SU-DHL-6 (cell line): ENCODE measurements around the gene SLC25A39.

Source experiments
- H2AFZ ChIP-seq: fragments of 200-600 bp; sonication (generic); 2 replicates; pipeline ENCODE4 v1.6.1; 2014; ENCODE audit warnings: low read depth, mild to moderate bottlenecking, moderate library complexity, mixed read lengths, antibody characterized with exemption, low read length; ENCODE audit not compliant: severe bottlenecking
- H3F3A ChIP-seq: fragments of 200-600 bp; shearing (Covaris generic); 2 replicates; pipeline ENCODE4 v1.6.0; 2016; ENCODE audit warnings: antibody characterized with exemption, mild to moderate bottlenecking; ENCODE audit not compliant: insufficient read depth
- H3K27ac ChIP-seq: fragments of 200-600 bp; sonication (generic); 2 replicates; pipeline ENCODE4 v1.5.1; 2016; ENCODE audit warnings: low read depth, mild to moderate bottlenecking, low read length, moderate library complexity, mixed read lengths
- H3K27me3 ChIP-seq: fragments of 200-600 bp; sonication (generic), shearing (Covaris generic); 2 replicates; pipeline ENCODE4 v1.6.0; 2014; ENCODE audit warnings: mild to moderate bottlenecking, low read length
- H3K36me3 ChIP-seq: fragments of 200-600 bp; sonication (generic); 2 replicates; pipeline ENCODE4 v1.6.1; 2014; ENCODE audit warnings: mild to moderate bottlenecking, low read length, mixed read lengths
- H3K4me2 ChIP-seq: fragments of 300-600, 200-600 bp; shearing (Covaris generic), sonication (generic); 2 replicates; pipeline ENCODE4 v1.6.0; 2014; ENCODE audit warnings: low read length, low read depth, mild to moderate bottlenecking; ENCODE audit not compliant: poor library complexity, severe bottlenecking
- H3K4me3 ChIP-seq: fragments of 200-600 bp; sonication (generic); 2 replicates; pipeline ENCODE4 v1.5.1; 2014; ENCODE audit warnings: antibody characterized with exemption, low read length, mild to moderate bottlenecking, mixed read lengths; ENCODE audit not compliant: insufficient read depth, poor library complexity, severe bottlenecking
- H3K79me2 ChIP-seq: fragments of 200-600 bp; sonication (generic); 2 replicates; pipeline ENCODE4 v1.6.1; 2014; ENCODE audit warnings: mild to moderate bottlenecking, low read length, moderate library complexity; ENCODE audit not compliant: insufficient read depth
- H3K9ac ChIP-seq: fragments of 200-600 bp; sonication (generic); 2 replicates; pipeline ENCODE4 v1.7.0; 2014; ENCODE audit warnings: mild to moderate bottlenecking, low read length
- H3K9me2 ChIP-seq: fragments of 200-600 bp; sonication (generic); replicated peaks from 2 replicates; pipeline ENCODE4 v1.6.1; 2014; ENCODE audit warnings: low read length; ENCODE audit not compliant: insufficient read depth
- H3K9me3 ChIP-seq: fragments of 200-600 bp; sonication (generic); 2 replicates; pipeline ENCODE4 v1.6.1; 2014; ENCODE audit warnings: low read length, mixed read lengths; ENCODE audit not compliant: insufficient read depth
- H4K20me1 ChIP-seq: fragments of 200-600 bp; sonication (generic); 2 replicates; pipeline ENCODE4 v1.6.1; 2014; ENCODE audit warnings: low read depth, mild to moderate bottlenecking, antibody characterized with exemption, low read length, moderate library complexity, mixed read lengths
- EZH2phosphoT487 ChIP-seq: fragments of 200-600 bp; sonication (generic), shearing (Covaris generic); conservative IDR thresholded peaks from 2 replicates; pipeline ENCODE4 v1.6.1; 2018; ENCODE audit warnings: mild to moderate bottlenecking, antibody characterized with exemption, low read length, moderate library complexity, mixed read lengths
- TF ChIP-seq, protein P1 (sequence below): fragments of 200-600 bp; sonication (generic); IDR thresholded peaks from one replicate; pipeline ENCODE4 v1.5.1; 2017; ENCODE audit warnings: antibody characterized with exemption, mild to moderate bottlenecking, low read length, moderate library complexity; ENCODE audit not compliant: insufficient read depth, poor library complexity, severe bottlenecking

SLC25A39 gene

GRCh38 chr17:44281570-44281969 lies 43.1 kb downstream of the SLC25A39 start:
- no peak for TF ChIP-seq EZH2phosphoT487
- TF ChIP-seq, protein P1, sequence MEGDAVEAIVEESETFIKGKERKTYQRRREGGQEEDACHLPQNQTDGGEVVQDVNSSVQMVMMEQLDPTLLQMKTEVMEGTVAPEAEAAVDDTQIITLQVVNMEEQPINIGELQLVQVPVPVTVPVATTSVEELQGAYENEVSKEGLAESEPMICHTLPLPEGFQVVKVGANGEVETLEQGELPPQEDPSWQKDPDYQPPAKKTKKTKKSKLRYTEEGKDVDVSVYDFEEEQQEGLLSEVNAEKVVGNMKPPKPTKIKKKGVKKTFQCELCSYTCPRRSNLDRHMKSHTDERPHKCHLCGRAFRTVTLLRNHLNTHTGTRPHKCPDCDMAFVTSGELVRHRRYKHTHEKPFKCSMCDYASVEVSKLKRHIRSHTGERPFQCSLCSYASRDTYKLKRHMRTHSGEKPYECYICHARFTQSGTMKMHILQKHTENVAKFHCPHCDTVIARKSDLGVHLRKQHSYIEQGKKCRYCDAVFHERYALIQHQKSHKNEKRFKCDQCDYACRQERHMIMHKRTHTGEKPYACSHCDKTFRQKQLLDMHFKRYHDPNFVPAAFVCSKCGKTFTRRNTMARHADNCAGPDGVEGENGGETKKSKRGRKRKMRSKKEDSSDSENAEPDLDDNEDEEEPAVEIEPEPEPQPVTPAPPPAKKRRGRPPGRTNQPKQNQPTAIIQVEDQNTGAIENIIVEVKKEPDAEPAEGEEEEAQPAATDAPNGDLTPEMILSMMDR: no peak
- no peak overlapping the region for H3K4me3 ChIP-seq
- H3K4me2 ChIP-seq: no peak overlapping the region
- no peaks in the 10 kb centered on the region for H3K36me3 ChIP-seq
- no peaks in the 10 kb centered on the region for H3K9me2 ChIP-seq
- H3F3A ChIP-seq: no peaks in the 10 kb centered on the region
- H3K9me3 ChIP-seq: no peaks in the 10 kb centered on the region
- H4K20me1 ChIP-seq: no peaks in the 10 kb centered on the region
- no peaks in the 10 kb centered on the region for H3K27me3 ChIP-seq
- no peak overlapping the region for H3K9ac ChIP-seq
- H2AFZ ChIP-seq: no peak overlapping the region
- no peak overlapping the region for H3K27ac ChIP-seq
- H3K79me2 ChIP-seq: no peaks in the 10 kb centered on the region

- no peak overlapping the region for H3K4me3 ChIP-seq
- H3F3A ChIP-seq: no peaks in the 10 kb centered on the region
- H3K79me2 ChIP-seq: no peaks in the 10 kb centered on the region
- H3K9ac ChIP-seq: no peak overlapping the region
- H3K27me3 ChIP-seq: no peaks in the 10 kb centered on the region
- H3K9me2 ChIP-seq: no peaks in the 10 kb centered on the region
- H3K4me2 ChIP-seq: no peak overlapping the region
- no peaks in the 10 kb centered on the region for H3K9me3 ChIP-seq
- no peaks in the 10 kb centered on the region for H3K36me3 ChIP-seq
- no peaks in the 10 kb centered on the region for H4K20me1 ChIP-seq
- H3K27ac ChIP-seq: no peak overlapping the region
- no peak overlapping the region for H2AFZ ChIP-seq
- no peak for TF ChIP-seq EZH2phosphoT487
- TF ChIP-seq, protein P1: no peak
Measured at GRCh38 chr17:44280392-44280937, 44.2 kb downstream of the SLC25A39 start.

DNA sequence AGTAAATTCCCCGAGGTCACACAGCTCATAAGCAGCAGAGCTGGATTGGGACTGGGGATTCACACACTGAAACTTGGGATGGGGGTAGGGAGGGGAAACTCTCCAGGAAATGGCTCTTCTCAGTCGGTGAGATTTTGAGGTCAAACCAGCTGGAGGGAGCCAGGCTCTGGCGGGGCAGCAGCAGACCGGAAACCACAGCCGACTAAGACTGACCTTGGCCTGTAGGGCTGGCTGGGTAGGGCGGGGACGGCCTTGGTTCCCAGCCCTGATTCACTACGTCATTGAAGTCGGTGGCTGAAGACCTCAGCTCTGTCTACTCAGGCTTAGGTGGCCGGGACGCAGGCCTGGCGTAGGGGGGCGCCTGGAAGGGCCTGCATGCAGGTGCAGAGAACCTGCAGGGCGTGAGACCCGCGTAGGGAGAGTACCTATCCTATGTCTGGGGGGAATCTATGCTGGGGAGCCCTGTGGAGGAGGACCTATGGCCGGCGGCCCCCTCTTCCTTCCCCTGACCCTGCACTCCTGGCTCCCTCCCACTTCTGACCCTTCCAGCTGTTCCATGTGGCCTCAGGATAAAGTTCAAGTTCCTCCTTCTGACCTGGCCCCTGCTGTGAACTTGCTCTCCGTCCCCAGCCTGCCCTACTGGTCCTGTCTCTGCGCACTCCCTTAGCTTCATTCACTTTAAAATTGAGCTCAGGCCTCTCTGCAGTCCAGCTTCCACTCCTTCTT lies 44.8 kb downstream of the SLC25A39 start:
- no peaks in the 10 kb centered on the region for H3K27me3 ChIP-seq
- TF ChIP-seq EZH2phosphoT487: no peak
- TF ChIP-seq, protein P1: no peak
- H3K9me2 ChIP-seq: no peaks in the 10 kb centered on the region
- H4K20me1 ChIP-seq: no peaks in the 10 kb centered on the region
- H3K4me2 ChIP-seq: no peak overlapping the region
- H3K9me3 ChIP-seq: no peaks in the 10 kb centered on the region
- no peaks in the 10 kb centered on the region for H3F3A ChIP-seq
- no peaks in the 10 kb centered on the region for H3K79me2 ChIP-seq
- no peak overlapping the region for H3K4me3 ChIP-seq
- no peaks in the 10 kb centered on the region for H3K36me3 ChIP-seq
- no peak overlapping the region for H3K9ac ChIP-seq
- H2AFZ ChIP-seq: no peak overlapping the region
- H3K27ac ChIP-seq: no peak overlapping the region
